DND-41 (cell line): ENCODE results near the gene CCDC137.

Experiments used
- EZH2 ChIP-seq: IDR thresholded peaks from 3 replicates; pipeline ENCODE4 v1.6.1; 2012; ENCODE audit warnings: borderline replicate concordance, low read depth, mild to moderate bottlenecking, moderate library complexity, low read length, inconsistent platforms; ENCODE audit not compliant: severe bottlenecking
- TF ChIP-seq, protein P1 (sequence below): IDR thresholded peaks from 2 replicates; pipeline ENCODE4 v1.5.1; 2012; ENCODE audit warnings: borderline replicate concordance, low read length, moderate library complexity, mild to moderate bottlenecking; ENCODE audit not compliant: poor library complexity, severe bottlenecking; ENCODE audit errors: extremely low read depth

DNA sequence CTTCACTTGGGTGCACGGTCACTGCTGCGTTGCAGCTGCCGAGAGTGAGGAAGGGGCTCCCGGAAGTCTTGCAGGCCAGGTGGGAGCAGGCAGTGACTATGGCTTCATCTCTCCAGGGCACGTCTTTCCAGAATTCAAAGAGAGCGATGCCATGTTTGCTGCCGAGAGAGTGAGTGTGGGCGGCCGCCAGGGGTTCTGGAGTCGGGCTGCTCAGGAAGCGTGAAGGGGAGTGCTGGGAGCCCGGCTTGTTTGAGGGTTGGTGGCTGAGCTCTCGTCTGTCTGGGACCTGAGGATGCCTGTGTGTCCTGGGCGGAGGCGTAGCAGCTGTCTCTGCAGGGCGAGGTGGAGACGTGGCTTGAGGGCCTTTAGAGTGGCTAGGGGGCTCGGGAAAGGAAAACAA is 23.5 kb downstream of the CCDC137 start:
- TF ChIP-seq, protein P1, sequence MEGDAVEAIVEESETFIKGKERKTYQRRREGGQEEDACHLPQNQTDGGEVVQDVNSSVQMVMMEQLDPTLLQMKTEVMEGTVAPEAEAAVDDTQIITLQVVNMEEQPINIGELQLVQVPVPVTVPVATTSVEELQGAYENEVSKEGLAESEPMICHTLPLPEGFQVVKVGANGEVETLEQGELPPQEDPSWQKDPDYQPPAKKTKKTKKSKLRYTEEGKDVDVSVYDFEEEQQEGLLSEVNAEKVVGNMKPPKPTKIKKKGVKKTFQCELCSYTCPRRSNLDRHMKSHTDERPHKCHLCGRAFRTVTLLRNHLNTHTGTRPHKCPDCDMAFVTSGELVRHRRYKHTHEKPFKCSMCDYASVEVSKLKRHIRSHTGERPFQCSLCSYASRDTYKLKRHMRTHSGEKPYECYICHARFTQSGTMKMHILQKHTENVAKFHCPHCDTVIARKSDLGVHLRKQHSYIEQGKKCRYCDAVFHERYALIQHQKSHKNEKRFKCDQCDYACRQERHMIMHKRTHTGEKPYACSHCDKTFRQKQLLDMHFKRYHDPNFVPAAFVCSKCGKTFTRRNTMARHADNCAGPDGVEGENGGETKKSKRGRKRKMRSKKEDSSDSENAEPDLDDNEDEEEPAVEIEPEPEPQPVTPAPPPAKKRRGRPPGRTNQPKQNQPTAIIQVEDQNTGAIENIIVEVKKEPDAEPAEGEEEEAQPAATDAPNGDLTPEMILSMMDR = no peak
- TF ChIP-seq EZH2 = no peak
